ENCODE measurements around the gene MEF2A. TPM values are rescaled to one million over a fixed set of nuclear protein-coding genes. Genes with fewer than 3 reads are reported as not detected.

MEF2A gene
- polyA plus RNA-seq, 1 donor from 2014 or later, result 53.9 TPM

GRCh38 chr15:99605990-99606389 lies 40.2 kb downstream of the MEF2A start:
- peak overlapping the region in 3 of 4 donors; percentile 48 to 76 (median 55) for H3K4me3 Mint-ChIP-seq
- H3K36me3 Mint-ChIP-seq, result peaks cover 7% of the 10 kb centered on the region
- peaks cover 41 to 60% (median 59%) of the 10 kb centered on the region in 3 donors for H3K4me1 Mint-ChIP-seq
- peak overlapping the region in 1 of 3 donors; percentile 41 for H3K27ac Mint-ChIP-seq
- no peaks in the 10 kb centered on the region for H3K27me3 Mint-ChIP-seq
- no peaks in the 10 kb centered on the region for H3K9me3 Mint-ChIP-seq

- Mint-ChIP-seq H3K4me3 (no peak overlapping the region), H3K36me3 (peaks cover 3% of the 10 kb centered on the region), H3K27me3 (no peaks in the 10 kb centered on the region), H3K4me1 (peaks cover 40 to 62% (median 60%) of the 10 kb centered on the region in 3 donors), H3K27ac (no peak overlapping the region), H3K9me3 (no peaks in the 10 kb centered on the region)
Measured at GRCh38 chr15:99606646-99607045, 40.9 kb downstream of the MEF2A start.

- Mint-ChIP-seq H3K9me3 (no peaks in the 10 kb centered on the region), H3K27ac (peak overlapping the region in 2 of 3 donors; percentile 10 to 43), H3K27me3 (no peaks in the 10 kb centered on the region), H3K4me3 (no peak overlapping the region), H3K36me3 (peaks cover 2% of the 10 kb centered on the region), H3K4me1 (peaks cover 45 to 56% (median 54%) of the 10 kb centered on the region in 3 donors)
Measured at GRCh38 chr15:99613481-99613880, 47.7 kb downstream of the MEF2A start.

- Mint-ChIP-seq H3K4me3 (peak overlapping the region in 1 of 4 donors; percentile 1), H3K27me3 (no peaks in the 10 kb centered on the region), H3K9me3 (no peaks in the 10 kb centered on the region), H3K4me1 (peaks cover 47 to 57% (median 54%) of the 10 kb centered on the region in 3 donors), H3K27ac (peak overlapping the region in 2 of 3 donors; percentile 10 to 43), H3K36me3 (peaks cover 2% of the 10 kb centered on the region)
Measured at GRCh38 chr15:99613887-99614647, 48.3 kb downstream of the MEF2A start.

- Mint-ChIP-seq H3K27me3 (no peaks in the 10 kb centered on the region), H3K27ac (peak overlapping the region in 2 of 3 donors; percentile 4 to 10), H3K9me3 (no peaks in the 10 kb centered on the region), H3K4me3 (peak overlapping the region in 2 of 4 donors; percentile 1 to 15), H3K36me3 (peaks cover 2% of the 10 kb centered on the region), H3K4me1 (peaks cover 52 to 63% (median 60%) of the 10 kb centered on the region in 3 donors)
Measured at GRCh38 chr15:99614749-99615288, 49.0 kb downstream of the MEF2A start.

- Mint-ChIP-seq H3K36me3 (peaks cover 2% of the 10 kb centered on the region), H3K27me3 (no peaks in the 10 kb centered on the region), H3K9me3 (no peaks in the 10 kb centered on the region), H3K4me3 (no peak overlapping the region), H3K27ac (no peak overlapping the region), H3K4me1 (peaks cover 57 to 68% (median 66%) of the 10 kb centered on the region in 3 donors)
Measured at GRCh38 chr15:99615460-99615859, 49.7 kb downstream of the MEF2A start.

GRCh38 chr15:99616129-99616528 lies 50.3 kb downstream of the MEF2A start:
- Mint-ChIP-seq H3K4me1 (peaks cover 57 to 69% (median 68%) of the 10 kb centered on the region in 3 donors), H3K36me3 (peaks cover 5% of the 10 kb centered on the region), H3K27me3 (no peaks in the 10 kb centered on the region), H3K9me3 (no peaks in the 10 kb centered on the region), H3K27ac (peak overlapping the region in 1 of 3 donors; percentile 32), H3K4me3 (no peak overlapping the region)

- no peaks in the 10 kb centered on the region for H3K9me3 Mint-ChIP-seq
- H3K4me3 Mint-ChIP-seq, result no peak overlapping the region
- H3K36me3 Mint-ChIP-seq, result peaks cover 3% of the 10 kb centered on the region
- no peaks in the 10 kb centered on the region for H3K27me3 Mint-ChIP-seq
- peak overlapping the region; percentile 5 to 76 (median 37) for H3K27ac Mint-ChIP-seq
- peaks cover 56 to 64% (median 61%) of the 10 kb centered on the region in 3 donors for H3K4me1 Mint-ChIP-seq
Measured at GRCh38 chr15:99616773-99617342, 51.1 kb downstream of the MEF2A start.

- Mint-ChIP-seq H3K4me3 (peak overlapping the region in 1 of 4 donors; percentile 47), H3K36me3 (peaks cover 8% of the 10 kb centered on the region), H3K27ac (peak overlapping the region in 1 of 3 donors; percentile 24), H3K4me1 (peaks cover 41 to 52% (median 52%) of the 10 kb centered on the region in 3 donors), H3K9me3 (peaks cover 0 to 3% (median 2%) of the 10 kb centered on the region in 3 donors), H3K27me3 (no peaks in the 10 kb centered on the region)
Measured at GRCh38 chr15:99618941-99619411, 53.2 kb downstream of the MEF2A start.

GRCh38 chr15:99619712-99620111 lies 53.9 kb downstream of the MEF2A start:
- Mint-ChIP-seq H3K4me3 (no peak overlapping the region), H3K27me3 (no peaks in the 10 kb centered on the region), H3K27ac (peak overlapping the region in 2 of 3 donors; percentile 24 to 89), H3K4me1 (peaks cover 36 to 47% (median 46%) of the 10 kb centered on the region in 3 donors), H3K9me3 (peaks cover under 1 to 5% (median 3%) of the 10 kb centered on the region in 3 donors), H3K36me3 (peaks cover 14% of the 10 kb centered on the region)

- peaks cover 4 to 10% (median 6%) of the 10 kb centered on the region in 3 donors for H3K9me3 Mint-ChIP-seq
- peaks cover 36 to 48% (median 44%) of the 10 kb centered on the region in 3 donors for H3K4me1 Mint-ChIP-seq
- H3K36me3 Mint-ChIP-seq, result peaks cover 17% of the 10 kb centered on the region
- H3K4me3 Mint-ChIP-seq, result peak overlapping the region in 1 of 4 donors; percentile 73
- H3K27ac Mint-ChIP-seq, result peak overlapping the region in 1 of 3 donors; percentile 55
- H3K27me3 Mint-ChIP-seq, result no peaks in the 10 kb centered on the region
Measured at GRCh38 chr15:99620178-99620577, 54.4 kb downstream of the MEF2A start.

GRCh38 chr15:99621767-99622166 lies 56.0 kb downstream of the MEF2A start:
- Mint-ChIP-seq H3K4me3 (peak overlapping the region in 1 of 4 donors; percentile 20), H3K27ac (peak overlapping the region in 1 of 3 donors; percentile 19), H3K27me3 (no peaks in the 10 kb centered on the region), H3K4me1 (peaks cover 39 to 49% (median 48%) of the 10 kb centered on the region in 3 donors), H3K9me3 (peaks cover 4 to 18% (median 6%) of the 10 kb centered on the region in 3 donors), H3K36me3 (peaks cover 19% of the 10 kb centered on the region)

- H3K36me3 Mint-ChIP-seq, result peaks cover 14% of the 10 kb centered on the region
Measured at GRCh38 chr15:99628374-99629001, 62.7 kb downstream of the MEF2A start.

GRCh38 chr15:99630607-99631131 lies 64.9 kb downstream of the MEF2A start:
- no peaks in the 10 kb centered on the region for H3K27me3 Mint-ChIP-seq
- peaks cover 9% of the 10 kb centered on the region for H3K36me3 Mint-ChIP-seq
- peaks cover 37 to 56% (median 48%) of the 10 kb centered on the region in 3 donors for H3K4me1 Mint-ChIP-seq
- peaks cover 0 to 4% (median under 1%) of the 10 kb centered on the region in 3 donors for H3K9me3 Mint-ChIP-seq
- peak overlapping the region; percentile 54 to 79 (median 70) for H3K4me3 Mint-ChIP-seq
- H3K27ac Mint-ChIP-seq, result peak overlapping the region; percentile 74 to 98 (median 90)

More at GRCh38 chr15:99628374-99629001, 62.7 kb downstream of the MEF2A start:
- Mint-ChIP-seq H3K4me1 (peaks cover 42 to 56% (median 54%) of the 10 kb centered on the region in 3 donors), H3K9me3 (peaks cover 2 to 14% (median 6%) of the 10 kb centered on the region in 3 donors), H3K27ac (peak overlapping the region in 2 of 3 donors; percentile 0 to 64), H3K4me3 (peak overlapping the region in 1 of 4 donors; percentile 13), H3K27me3 (no peaks in the 10 kb centered on the region)
